Limb (tissue), 2 donors: ENCODE measurements around the gene G3BP1.
A peak's percentile ranks its signal among the peaks of the same experiment; 100 is the strongest.
"Not testable (repeated sequence)": the region's sequence is repeated elsewhere in the genome, so short reads cannot be mapped to it uniquely, and the experiment has no call there.

Experiments used
- DNase-seq, 2 donors: peaks; one replicate each; pipeline ENCODE4 v3.0.0-alpha.2; 2016; ENCODE audit errors: extremely low spot score in 2 of 2

The G3BP1 gene

GRCh38 chr5:151771259-151772028 is at the start of gene G3BP1:
Gene G3BP1 (plus strand): TSS chr5:151771954. CDS start chr5:151786621, 14,667 bp downstream.
- DNase-seq: peak; percentile 99 to 100

GRCh38 chr5:151722546-151722945 is 49.2 kb upstream of the G3BP1 start:
- DNase-seq: no peak

GRCh38 chr5:151724360-151724759 is 47.4 kb upstream of the G3BP1 start:
- no peak for DNase-seq

DNA sequence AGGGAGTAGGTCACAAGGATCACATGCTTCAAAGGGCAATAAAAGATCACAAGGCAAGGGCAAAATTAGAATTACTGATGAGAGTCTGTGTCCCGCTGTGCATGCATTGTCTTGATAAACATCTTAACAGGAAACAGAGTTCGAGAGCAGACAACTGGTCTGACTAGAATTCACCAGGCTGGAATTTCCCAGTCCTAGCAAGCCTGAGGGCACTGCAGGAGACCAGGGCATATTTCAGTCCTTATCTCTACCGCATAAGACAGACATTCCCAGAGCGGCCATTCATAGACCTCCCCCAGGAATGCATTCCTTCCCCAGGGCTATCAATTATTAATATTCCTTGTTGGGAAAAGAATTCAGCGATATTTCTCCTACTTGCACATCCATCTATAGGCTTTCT is 42.2 kb upstream of the G3BP1 start:
- not testable (repeated sequence) for DNase-seq

GRCh38 chr5:151730381-151730780 is 41.4 kb upstream of the G3BP1 start:
- no peak for DNase-seq

GRCh38 chr5:151733358-151734063 is 38.2 kb upstream of the G3BP1 start:
- DNase-seq: no peak

DNA sequence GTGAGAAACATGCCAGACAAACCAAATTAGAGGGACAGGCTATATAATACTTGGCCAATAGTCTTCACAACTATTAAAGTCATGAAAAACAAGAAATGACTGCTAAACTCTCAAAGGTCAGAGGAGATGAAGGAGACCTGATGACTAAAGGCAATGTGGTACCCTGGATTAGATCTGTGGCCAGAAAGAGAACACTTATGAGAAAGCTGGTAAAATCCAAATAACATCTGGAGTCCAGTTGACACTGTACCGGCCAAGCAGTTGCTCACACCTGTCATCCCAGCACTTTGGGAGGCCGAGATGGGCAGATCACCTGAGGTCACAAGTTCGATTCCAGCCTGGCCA is 37.7 kb upstream of the G3BP1 start:
- no peak for DNase-seq

DNA sequence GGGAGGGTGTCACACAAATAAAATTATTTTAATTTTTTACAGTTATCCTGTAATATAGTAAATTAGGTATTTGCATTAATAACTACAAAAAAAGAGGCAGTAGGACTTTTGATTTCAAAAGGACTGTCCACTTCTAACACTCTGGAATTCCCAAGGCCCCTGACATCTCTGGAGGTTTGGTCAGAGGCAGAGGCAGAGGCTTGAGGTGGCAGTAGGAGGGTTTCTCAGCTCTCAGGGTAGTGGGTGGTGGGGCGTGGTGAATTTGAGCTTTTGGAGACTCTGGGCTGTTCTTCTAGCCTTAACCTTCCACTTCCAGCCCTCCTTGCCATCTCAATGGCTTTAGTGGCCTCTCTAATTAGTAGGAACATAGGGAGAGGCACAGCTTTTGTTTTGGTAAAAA is 36.1 kb upstream of the G3BP1 start:
- DNase-seq: no peak

GRCh38 chr5:151737431-151737830 is 34.3 kb upstream of the G3BP1 start:
- DNase-seq: no peak

DNA sequence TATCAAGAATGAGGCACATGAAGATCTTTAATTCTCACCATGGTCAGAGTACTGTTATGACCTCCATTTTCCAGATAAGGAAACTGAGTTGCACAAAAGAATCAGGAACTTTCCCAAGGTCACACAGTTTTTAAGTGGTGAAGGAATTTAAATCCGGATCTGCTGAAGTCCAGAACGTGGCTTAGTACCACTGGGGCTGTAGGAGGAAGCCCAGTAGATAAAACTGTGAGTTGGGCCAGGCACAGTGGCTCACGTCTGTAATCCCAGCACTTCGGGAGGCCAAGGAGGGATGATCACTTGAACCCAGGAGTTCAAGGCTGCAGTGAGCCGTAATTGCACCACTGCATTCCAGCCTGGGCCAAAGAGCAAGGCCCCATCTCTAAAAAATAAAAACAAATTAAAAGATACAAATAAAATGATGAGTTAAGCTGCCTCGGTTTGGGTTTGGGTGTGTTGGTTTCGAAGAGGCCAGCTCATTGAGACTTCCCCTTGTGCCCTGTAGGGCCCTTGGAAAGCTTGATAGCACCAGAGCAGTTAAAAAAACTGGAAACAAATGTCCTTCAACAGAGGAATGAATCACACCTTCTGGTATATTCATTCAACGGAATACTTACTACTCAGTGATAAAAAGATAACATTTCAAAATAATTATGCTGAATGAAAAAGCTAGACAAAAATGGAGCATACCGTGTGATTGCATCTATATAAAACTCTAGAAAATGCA is 33.5 kb upstream of the G3BP1 start:
- no peak for DNase-seq

DNA sequence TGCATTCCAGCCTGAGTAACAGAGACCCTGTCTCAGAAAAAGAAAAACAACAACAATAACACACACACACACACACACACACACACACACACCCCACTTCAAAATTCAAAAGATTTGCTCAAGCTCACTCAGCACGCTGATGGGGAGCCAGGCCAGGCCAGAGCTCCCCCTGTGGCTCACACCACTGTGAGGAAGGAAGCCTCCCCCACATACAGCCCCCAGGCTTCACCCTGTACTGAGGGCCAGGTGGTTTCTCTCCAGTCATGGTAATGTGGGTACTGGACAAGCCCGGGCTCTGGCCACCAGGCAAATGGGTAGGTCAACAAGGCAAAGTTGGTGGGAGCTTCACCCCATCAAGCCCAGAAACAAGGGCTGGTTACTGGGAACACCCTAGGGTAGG is 32.4 kb upstream of the G3BP1 start:
- DNase-seq: no peak

- peak in 1 of 2 donors; percentile 76 for DNase-seq
These were observed 31.8 kb upstream of the G3BP1 start for GRCh38 chr5:151739939-151740335.

GRCh38 chr5:151740336-151740942 is 31.3 kb upstream of the G3BP1 start:
- DNase-seq: peak; percentile 74 to 89

DNA sequence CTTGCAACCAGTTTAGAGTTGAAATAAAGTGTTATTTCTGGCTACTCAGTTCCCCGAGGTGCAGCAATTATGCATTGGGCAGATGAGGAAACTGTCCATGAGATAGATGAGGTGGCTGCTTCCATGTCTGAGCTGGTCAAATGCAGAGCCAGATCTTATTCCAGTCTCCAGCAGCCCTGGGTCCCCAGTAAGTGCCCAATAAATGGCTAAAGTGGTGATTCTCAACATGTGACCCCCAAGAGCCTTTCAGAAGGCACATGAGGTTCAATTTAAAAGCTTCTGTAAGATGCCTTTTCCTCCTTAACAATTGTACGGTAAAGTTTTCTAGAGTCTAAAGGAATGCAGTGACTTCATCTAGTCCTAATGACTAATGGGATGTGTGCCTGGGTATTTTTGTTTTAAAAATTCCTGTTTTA is 30.8 kb upstream of the G3BP1 start:
- no peak for DNase-seq

DNA sequence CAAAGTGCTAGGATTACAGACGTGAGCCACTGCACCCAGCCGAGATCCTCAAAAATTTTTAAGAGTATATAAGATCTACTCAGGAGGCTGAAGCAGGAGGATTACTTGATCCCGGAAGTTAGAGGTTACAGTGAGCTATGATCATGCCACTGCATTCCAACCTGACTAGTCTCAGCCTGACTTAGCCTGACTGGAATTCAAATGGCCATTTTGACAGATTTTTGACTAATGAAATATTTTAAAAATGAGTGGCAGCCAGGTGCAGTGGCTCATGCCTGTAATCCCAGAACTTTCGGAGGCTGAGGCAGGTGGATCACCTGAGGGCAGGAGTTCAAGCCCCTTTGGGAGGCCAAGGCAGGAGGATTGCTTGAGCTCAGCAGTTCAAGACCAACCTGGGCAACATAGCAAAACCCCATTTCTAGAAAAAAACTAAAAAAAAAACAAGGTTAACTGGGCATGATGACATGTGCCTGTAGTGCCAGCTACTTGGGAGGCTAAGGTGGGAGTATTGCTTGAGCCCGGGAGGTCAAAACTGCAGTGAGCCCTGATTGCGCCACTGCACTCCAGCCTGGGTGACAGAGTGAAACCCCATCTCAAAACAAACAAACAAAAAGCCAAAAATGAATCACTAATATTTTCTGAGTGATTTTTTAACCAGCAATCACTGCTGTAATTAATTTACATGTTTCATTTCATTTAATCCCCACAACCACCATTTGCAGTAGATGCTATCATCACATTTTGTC is 29.9 kb upstream of the G3BP1 start:
- no peak for DNase-seq

GRCh38 chr5:151742870-151743294 is 28.9 kb upstream of the G3BP1 start:
- DNase-seq: peak; percentile 70 to 80

- no peak for DNase-seq
These were observed 28.2 kb upstream of the G3BP1 start for GRCh38 chr5:151743530-151743929.

- DNase-seq: no peak
These were observed 26.6 kb upstream of the G3BP1 start for GRCh38 chr5:151745071-151745705.

DNA sequence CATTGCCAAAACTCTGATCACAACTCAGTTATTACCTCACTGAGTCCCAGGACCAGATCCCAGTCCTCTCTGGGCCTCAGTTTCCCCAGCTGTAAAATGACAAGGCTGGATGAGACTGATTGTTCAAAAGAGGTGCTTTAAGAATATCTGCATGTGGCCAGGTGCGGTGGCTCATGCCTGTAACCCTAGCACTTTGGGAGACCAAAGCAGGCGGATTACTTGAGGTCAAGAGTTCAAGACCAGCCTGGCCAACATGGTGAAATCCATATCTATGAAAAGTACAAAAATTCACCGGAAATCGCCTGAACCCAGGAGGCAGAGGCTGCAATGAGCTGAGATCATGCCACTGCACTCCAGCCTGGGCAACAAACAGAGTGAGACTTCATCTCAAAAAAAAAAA is 21.6 kb upstream of the G3BP1 start:
- DNase-seq: no peak

GRCh38 chr5:151751091-151751490 is 20.7 kb upstream of the G3BP1 start:
- no peak for DNase-seq

DNA sequence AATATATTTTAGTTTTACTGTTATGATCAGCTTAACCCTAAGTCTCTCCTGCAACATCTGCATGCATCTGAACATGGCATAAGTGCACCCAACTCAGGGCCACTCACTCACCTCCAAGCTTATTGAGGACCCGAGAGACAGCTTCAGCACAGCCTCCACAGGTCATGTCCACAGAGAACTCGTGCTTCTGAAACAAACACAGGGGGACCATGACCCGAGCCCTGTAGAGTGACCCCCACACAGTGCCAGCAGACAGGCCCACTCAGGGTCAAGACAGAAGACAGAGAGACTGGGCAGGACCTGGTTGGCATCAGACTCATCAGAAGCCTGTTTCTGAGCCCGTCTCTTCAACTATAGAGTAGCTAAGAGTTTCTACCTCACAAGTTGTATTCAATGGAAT is 20.2 kb upstream of the G3BP1 start:
- no peak for DNase-seq
